Endothelial cell of umbilical vein (primary cell): Measurements from ENCODE around the gene MISP. TPM values are rescaled to one million over a fixed set of nuclear protein-coding genes. Genes with fewer than 3 reads are reported as not detected.

Experiments
- BruUV-seq: library from RNA; stranded (reverse); fragments of 400-500 nt; replicated peaks from 2 replicates; lab custom pipeline; 2021; lab: Mats Ljungman, UMichigan
- CTCF ChIA-PET: fragments of 300-600, 350-600 bp; sonication (Branson Sonifier 250); formaldehyde crosslinking; loops from one replicate; lab custom pipeline; 2021; ENCODE audit warnings: antibody characterized with exemption, inconsistent platforms; lab: Charles Lee
- POLR2A ChIA-PET: fragments of 300-600, 350-600 bp; sonication (Branson Sonifier 250); formaldehyde crosslinking; loops from one replicate; lab custom pipeline; 2021; ENCODE audit warnings: antibody characterized with exemption, inconsistent platforms; lab: Charles Lee
- DNase-seq: peaks from one replicate; pipeline ENCODE4 v3.0.0-alpha.2; 2011; ENCODE audit warnings: low read depth, low spot score
- FAIRE-seq: peaks from 2 replicates; lab custom pipeline; 2011; peaks lifted over from hg19 to GRCh38; lab: Jason Lieb, UNC
- H2AFZ ChIP-seq: 2 replicates; pipeline ENCODE4 v1.6.0; 2012; ENCODE audit warnings: low read depth, low read length, control low read depth, inconsistent platforms
- H3K27ac ChIP-seq: 2 replicates; pipeline ENCODE4 v1.5.1; 2011; ENCODE audit warnings: low read depth, mild to moderate bottlenecking, control low read depth, low read length, moderate library complexity; ENCODE audit not compliant: insufficient read depth
- H3K27me3 ChIP-seq, 2 experiments: 2 replicates each; pipeline versions ENCODE4 v1.6.0 to v1.6.1; 2011; ENCODE audit warnings: low read length in 2 of 2, mixed read lengths in 1 of 2; ENCODE audit not compliant: control insufficient read depth in 2 of 2, insufficient read depth in 2 of 2
- H3K36me3 ChIP-seq, 2 experiments: 2 replicates in 1 of 2; 3 replicates in 1 of 2; pipeline ENCODE4 v1.5.1; 2011; ENCODE audit warnings: low read length in 2 of 2, mild to moderate bottlenecking in 1 of 2, moderate library complexity in 1 of 2; ENCODE audit not compliant: control insufficient read depth in 2 of 2, insufficient read depth in 2 of 2; ENCODE audit errors: extremely low read depth in 1 of 2
- H3K4me1 ChIP-seq: 3 replicates; pipeline ENCODE4 v1.5.1; 2011; ENCODE audit warnings: mild to moderate bottlenecking, low read length; ENCODE audit not compliant: control insufficient read depth, insufficient read depth; ENCODE audit errors: extremely low read depth
- H3K4me2 ChIP-seq: 2 replicates; pipeline ENCODE4 v1.6.1; 2011; ENCODE audit warnings: low read length, control low read depth, mixed read lengths; ENCODE audit not compliant: insufficient read depth
- H3K4me3 ChIP-seq, 3 experiments: fragments of 200-600 bp in 1 of 3; sonication (generic), shearing (Covaris generic) in 1 of 3; replicated peaks in 1 of 3; 2 replicates each; pipeline ENCODE4 v1.5.1; 2011 to 2016; ENCODE audit warnings: control low read depth in 3 of 3, low read length in 3 of 3, mild to moderate bottlenecking in 2 of 3, inconsistent platforms in 1 of 3, low read depth in 1 of 3, moderate library complexity in 1 of 3; ENCODE audit not compliant: insufficient read depth in 1 of 3
- H3K79me2 ChIP-seq: 2 replicates; pipeline ENCODE4 v1.6.0; 2012; ENCODE audit warnings: low read length, inconsistent platforms; ENCODE audit not compliant: control insufficient read depth, insufficient read depth
- H3K9ac ChIP-seq: replicated peaks from 2 replicates; pipeline ENCODE3; 2011; ENCODE audit warnings: low read length, control low read depth; ENCODE audit not compliant: insufficient read depth; ENCODE audit errors: extremely low read depth
- H3K9me1 ChIP-seq: replicated peaks from 3 replicates; pipeline ENCODE4 v1.6.0; 2011; ENCODE audit warnings: mild to moderate bottlenecking, low read length; ENCODE audit not compliant: control insufficient read depth, insufficient read depth; ENCODE audit errors: extremely low read depth
- H3K9me3 ChIP-seq: replicated peaks from 2 replicates; pipeline ENCODE4 v1.5.1; 2012; ENCODE audit warnings: low read length, inconsistent platforms; ENCODE audit not compliant: control insufficient read depth, insufficient read depth
- H4K20me1 ChIP-seq: replicated peaks from 2 replicates; pipeline ENCODE3; 2011; ENCODE audit warnings: mild to moderate bottlenecking, low read length; ENCODE audit not compliant: control insufficient read depth, insufficient read depth; ENCODE audit errors: extremely low read depth
- CTCF ChIP-seq, 2 donors: IDR thresholded peaks; 1 replicate in 1 of 2; 2 replicates in 1 of 2; pipeline ENCODE4 v1.5.1; 2011; ENCODE audit warnings: low read length in 2 of 2, mild to moderate bottlenecking in 2 of 2, moderate library complexity in 2 of 2, control low read depth in 1 of 2, inconsistent platforms in 1 of 2, low read depth in 1 of 2; ENCODE audit not compliant: insufficient read depth in 1 of 2; ENCODE audit errors: extremely low read depth in 1 of 2
- EZH2 ChIP-seq: IDR thresholded peaks from 2 replicates; pipeline ENCODE4 v1.6.1; 2012; ENCODE audit warnings: borderline replicate concordance, low read depth, mild to moderate bottlenecking, moderate library complexity, low read length, inconsistent platforms; ENCODE audit not compliant: severe bottlenecking
- FOS ChIP-seq: IDR thresholded peaks from 2 replicates; pipeline ENCODE4 v1.6.1; 2011; ENCODE audit warnings: mild to moderate bottlenecking, low read length, moderate library complexity, borderline replicate concordance; ENCODE audit not compliant: insufficient read depth
- GATA2 ChIP-seq: IDR thresholded peaks from 2 replicates; pipeline ENCODE4 v1.7.0; 2011; ENCODE audit warnings: low read depth, mild to moderate bottlenecking, moderate library complexity, mixed read lengths, low read length; ENCODE audit not compliant: insufficient read length, insufficient read depth
- JUN ChIP-seq: IDR thresholded peaks from 2 replicates; pipeline ENCODE4 v1.6.1; 2011; ENCODE audit warnings: borderline replicate concordance, low read depth; ENCODE audit not compliant: insufficient read length, insufficient read depth
- MAX ChIP-seq: IDR thresholded peaks from 2 replicates; pipeline ENCODE4 v1.6.1; 2011; ENCODE audit not compliant: insufficient read depth, insufficient read length
- MYC ChIP-seq: IDR thresholded peaks from one replicate; pipeline ENCODE4 v1.6.1; 2011; ENCODE audit warnings: mild to moderate bottlenecking, low read depth, low read length
- POLR2A ChIP-seq: IDR thresholded peaks from 2 replicates; pipeline ENCODE4 v1.6.1; 2012; ENCODE audit warnings: low read depth, mild to moderate bottlenecking, control low read depth, low read length
- POLR2AphosphoS5 ChIP-seq: IDR thresholded peaks from 2 replicates; pipeline ENCODE4 v1.6.1; 2012; ENCODE audit warnings: low read depth, mild to moderate bottlenecking, control low read depth, low read length, moderate library complexity; ENCODE audit not compliant: insufficient read depth
- dilution Hi-C: fragments of 300-500 bp; cut with MboI; formaldehyde crosslinking; loops from one replicate; pipeline ENCODE4 v1.15.0; 2019; ENCODE audit warnings: low sequenced_read_pairs; ENCODE audit not compliant: extremely low pct_ligation_motif_present
- intact Hi-C: fragments of 100-400 bp; cut with micrococcal nuclease; formaldehyde crosslinking; loops from one replicate; pipeline ENCODE4 v1.10.0; 2022
- polyA plus RNA-seq, 4 experiments: library from polyadenylated mRNA; depleted of rRNA in 3 of 4; stranded (reverse) in 3 of 4; unstranded in 1 of 4; fragments of >200 nt; gene quantifications; 2 replicates each; pipeline versions ENCODE4 v1.2.1 to v1.2.3, GENCODE V29; 2011 to 2012; ENCODE audit warnings: missing spikeins in 1 of 4
- total RNA-seq: library from RNA; stranded (reverse); gene quantifications from 2 replicates; pipeline ENCODE4 v1.2.3, GENCODE V29; 2021

MISP gene
- total and polyA plus RNA-seq, 2 donors (not counting 3 experiments of a cell fraction or from before 2014, with no cell fraction given): not detected

GRCh38 chr19:791567-792305 is 40.8 kb downstream of the MISP start:
- no TSS peak for BruUV-seq
- POLR2A ChIA-PET: no interaction called here
- FAIRE-seq (no peak), DNase-seq (no peak)
- intact Hi-C loops: loop anchor here (10.0 kb wide), 1 partner anchor 453 kb away; the partner anchor contains the start of genes ATP5F1D and MIDN
- TF ChIP-seq FOS (no peak), JUN (no peak), MAX (no peak), GATA2 (no peak), MYC (no peak), CTCF (IDR thresholded peaks at IDR 0.05; ENCODE audit: extremely low read depth in 1 of 2, insufficient read depth in 1 of 2, low read depth in 1 of 2, low read length in 2 of 2) (no peak), POLR2A (no peak), EZH2 (no peak), POLR2AphosphoS5 (no peak)
- Histone ChIP-seq H3K4me3 (no peak overlapping the region), H3K4me1 (peaks cover 27% of the 10 kb centered on the region), H3K9ac (no peak overlapping the region), H3K9me1 (no peaks in the 10 kb centered on the region), H3K4me2 (no peak overlapping the region), H3K36me3 (no peaks in the 10 kb centered on the region), H3K27ac (no peak overlapping the region), H2AFZ (no peak overlapping the region), H3K9me3 (no peaks in the 10 kb centered on the region), H4K20me1 (no peaks in the 10 kb centered on the region), H3K79me2 (no peaks in the 10 kb centered on the region), H3K27me3 (no peaks in the 10 kb centered on the region)
- CTCF ChIA-PET: interaction anchor here (2.1 kb wide), 1 partner anchor 21 kb away, joined by 6 read pairs; no protein-coding TSS in a partner anchor
- dilution Hi-C loops: no loop called here
